ENCODE results near the gene PPP1R2B.

DNA sequence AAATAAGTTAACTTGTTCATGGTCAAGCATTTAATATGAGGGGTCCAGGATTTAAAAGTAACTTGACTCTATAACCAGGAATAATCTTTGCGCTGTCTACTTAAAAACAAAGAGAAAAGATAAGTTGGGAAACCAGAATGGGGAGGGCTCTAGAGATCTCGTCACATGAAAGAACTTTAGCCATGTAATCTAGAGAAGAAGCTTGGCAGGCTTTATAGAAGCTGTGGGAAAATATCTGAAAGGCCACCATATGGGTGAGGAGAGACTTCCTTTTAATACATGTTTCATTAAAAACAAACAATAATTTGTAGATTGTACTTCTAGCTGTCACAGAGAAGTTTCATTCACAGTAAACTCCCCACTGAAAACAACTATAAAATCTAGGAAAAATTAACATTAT, 46.7 kb upstream of the PPP1R2B start:
- TF ChIP-seq, protein P1, sequence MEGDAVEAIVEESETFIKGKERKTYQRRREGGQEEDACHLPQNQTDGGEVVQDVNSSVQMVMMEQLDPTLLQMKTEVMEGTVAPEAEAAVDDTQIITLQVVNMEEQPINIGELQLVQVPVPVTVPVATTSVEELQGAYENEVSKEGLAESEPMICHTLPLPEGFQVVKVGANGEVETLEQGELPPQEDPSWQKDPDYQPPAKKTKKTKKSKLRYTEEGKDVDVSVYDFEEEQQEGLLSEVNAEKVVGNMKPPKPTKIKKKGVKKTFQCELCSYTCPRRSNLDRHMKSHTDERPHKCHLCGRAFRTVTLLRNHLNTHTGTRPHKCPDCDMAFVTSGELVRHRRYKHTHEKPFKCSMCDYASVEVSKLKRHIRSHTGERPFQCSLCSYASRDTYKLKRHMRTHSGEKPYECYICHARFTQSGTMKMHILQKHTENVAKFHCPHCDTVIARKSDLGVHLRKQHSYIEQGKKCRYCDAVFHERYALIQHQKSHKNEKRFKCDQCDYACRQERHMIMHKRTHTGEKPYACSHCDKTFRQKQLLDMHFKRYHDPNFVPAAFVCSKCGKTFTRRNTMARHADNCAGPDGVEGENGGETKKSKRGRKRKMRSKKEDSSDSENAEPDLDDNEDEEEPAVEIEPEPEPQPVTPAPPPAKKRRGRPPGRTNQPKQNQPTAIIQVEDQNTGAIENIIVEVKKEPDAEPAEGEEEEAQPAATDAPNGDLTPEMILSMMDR (IDR thresholded peaks at IDR 0.05): no peak
- no peak for TF ChIP-seq POLR2A (IDR thresholded peaks at IDR 0.05)
